ENCODE results near the gene NMNAT1.
"Not testable (repeated sequence)": the region's sequence is repeated elsewhere in the genome, so short reads cannot be mapped to it uniquely, and the experiment has no call there.

Gene NMNAT1

DNA sequence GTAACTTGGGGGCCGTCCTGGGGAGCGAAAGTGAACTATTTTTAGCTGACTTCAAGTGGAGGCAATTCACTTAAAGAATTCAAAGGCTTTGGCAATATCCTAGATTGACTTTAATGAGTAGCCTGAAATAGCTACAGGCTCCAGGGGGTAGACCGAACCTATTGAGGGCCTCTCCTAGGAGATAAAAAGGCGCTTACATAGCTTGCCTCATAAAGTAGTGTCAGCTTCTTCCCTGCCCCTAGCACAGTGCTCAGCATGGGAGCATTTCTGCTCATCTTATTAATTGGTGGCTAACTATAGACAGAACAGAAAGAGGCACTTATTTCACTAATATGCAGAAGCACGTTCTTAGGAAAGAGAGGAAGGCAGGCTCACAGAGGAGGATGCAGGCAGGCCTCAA lies 20.9 kb upstream of the NMNAT1 start:
- DNase-seq = no peak

DNA sequence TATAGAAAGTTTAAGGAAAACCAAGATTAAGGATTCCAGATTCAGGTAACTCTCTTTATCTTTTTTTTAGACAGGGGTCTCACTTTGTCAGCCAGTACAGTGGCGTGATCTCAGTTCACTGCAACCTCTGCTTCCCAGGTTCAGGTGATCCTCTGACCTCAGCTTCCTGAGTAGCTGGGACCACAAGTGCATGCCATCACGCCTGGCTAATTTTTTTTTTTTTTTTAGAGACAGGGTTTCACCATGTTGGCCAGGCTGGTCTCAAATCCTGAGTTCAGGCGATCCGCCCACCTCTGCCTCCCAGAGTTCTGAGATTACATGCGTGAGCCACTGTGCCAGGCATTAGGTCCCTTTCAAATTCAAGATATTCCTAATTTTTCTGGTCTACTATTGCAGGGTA lies 16.0 kb upstream of the NMNAT1 start:
- no peak for DNase-seq

DNA sequence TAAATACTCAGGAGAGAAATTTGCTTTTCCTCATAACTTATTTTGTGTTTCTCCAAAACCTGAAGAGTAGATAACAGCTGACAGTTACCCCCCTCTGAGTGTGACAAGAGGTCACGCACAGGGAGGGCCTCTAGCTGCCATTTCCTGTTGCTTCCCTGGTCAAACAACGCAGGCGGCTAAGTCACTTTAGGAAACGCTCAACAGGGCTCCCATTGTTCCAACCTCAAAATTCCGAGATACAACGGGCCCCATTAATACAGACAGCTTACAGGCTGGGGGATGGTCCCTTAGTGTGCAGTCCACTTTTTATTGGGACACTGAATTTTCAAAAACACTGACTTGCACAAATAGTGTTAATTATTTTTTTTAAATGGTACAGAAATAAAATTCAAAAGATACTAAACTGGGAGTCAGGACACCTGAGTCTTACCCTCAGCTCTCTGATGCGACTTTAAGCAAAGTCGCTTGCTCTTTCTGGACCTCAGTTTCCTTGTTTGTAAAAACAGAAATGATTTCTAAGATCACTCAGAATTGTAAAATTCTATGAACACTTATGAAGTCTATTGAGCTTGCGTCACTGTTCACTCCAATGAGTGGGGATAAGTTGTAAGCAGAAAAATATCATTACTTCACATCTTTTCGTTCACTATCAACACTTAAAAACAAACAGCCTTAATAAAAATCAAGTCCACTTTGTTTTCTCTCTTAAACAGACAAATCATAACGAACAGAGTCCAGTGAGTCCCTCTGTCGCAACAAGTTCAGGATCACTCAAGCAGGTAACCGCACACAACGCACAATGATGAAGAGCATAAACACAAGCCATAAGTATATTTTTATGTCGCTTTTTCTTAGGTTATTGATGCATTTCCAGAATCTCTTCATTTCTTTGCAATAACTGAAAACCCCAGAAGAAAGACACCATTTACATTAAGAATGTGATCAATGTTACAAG lies 13.6 kb upstream of the NMNAT1 start:
- DNase-seq = no peak

DNA sequence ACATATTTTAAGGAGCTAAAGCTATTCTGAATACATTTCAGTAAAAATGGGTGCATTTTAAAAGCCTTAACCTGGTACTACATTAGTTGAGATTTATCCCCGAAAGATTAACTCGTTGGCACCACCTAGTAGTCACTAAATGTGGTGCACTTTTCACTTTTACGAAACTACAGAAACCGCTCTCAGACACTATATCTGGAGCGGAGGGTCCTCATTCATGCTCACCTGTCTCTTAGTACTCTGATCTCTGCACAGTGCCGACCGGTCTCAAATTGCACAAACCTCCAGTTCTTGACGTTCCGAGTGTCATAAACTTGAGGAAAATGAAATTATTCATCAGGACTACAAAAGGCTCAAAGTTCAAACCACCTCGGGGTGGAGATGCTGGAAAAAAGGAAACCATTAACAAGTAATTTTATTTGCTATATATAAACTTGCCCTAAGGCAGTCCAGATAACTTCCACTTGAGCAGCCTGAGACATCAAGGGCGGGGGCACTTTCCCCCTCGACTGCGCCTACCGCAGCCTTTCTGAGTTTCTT lies 806 bp upstream of the NMNAT1 start:
- DNase-seq = peak in 1 of 2 experiments; percentile 58

DNA sequence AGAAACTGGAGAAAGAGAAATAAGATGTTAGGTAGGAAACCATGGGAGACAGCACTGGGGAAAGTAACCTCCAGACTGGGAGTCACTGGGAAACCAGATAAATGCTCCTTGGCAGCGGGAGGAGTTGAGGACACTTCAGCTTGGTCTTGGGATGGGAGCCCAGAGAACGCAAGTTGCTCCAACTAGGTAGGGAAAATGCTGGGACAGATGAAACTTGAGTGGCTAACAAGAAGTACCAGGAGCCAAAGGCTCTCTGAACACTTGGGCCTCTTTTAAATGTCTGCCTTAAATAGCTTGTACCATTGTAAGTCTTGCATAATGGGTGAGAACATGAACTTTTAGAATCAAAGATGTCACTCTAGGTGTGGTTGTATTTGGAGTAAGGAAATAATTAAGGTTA lies 3.0 kb downstream of the NMNAT1 start:
- DNase-seq = no peak

DNA sequence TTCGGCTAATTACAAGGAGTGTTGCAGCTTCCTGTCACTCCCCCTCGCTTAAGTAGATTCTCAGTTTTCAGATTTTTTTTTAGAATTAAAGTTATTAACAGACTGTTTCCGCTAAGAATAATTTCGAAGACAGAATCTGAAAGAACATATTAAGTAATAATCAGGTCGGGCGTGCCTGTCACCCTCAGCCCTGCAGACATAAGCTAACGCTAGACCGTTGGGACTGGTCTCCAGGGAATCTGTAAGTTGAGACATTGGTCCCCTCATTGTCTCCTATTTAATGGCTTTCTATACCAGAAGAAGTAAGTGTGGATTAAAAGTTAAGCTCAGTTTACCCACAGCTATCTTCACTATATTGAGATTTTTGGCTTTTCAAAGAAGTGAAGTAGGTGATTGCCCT lies 14.5 kb downstream of the NMNAT1 start:
- no peak for DNase-seq

DNA sequence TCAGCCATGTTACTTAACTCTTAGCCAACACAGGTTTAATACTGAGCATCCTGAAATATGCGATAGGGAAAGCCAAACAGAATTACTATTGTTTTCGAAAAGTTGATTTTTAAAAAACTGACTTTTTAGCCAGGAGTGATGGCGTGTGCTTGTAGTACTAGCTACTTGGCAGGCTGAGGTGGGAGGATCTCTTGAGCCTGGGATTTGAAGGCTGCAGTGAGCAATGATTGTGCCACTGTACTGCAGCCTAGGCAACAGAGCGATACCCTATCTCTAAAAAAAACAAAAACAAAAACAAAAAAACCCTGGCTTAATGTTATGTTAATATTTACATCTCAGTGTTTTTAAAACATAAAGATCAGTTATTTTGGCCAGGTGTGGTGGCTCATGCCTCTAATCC lies 16.7 kb downstream of the NMNAT1 start:
- DNase-seq = no peak

DNA sequence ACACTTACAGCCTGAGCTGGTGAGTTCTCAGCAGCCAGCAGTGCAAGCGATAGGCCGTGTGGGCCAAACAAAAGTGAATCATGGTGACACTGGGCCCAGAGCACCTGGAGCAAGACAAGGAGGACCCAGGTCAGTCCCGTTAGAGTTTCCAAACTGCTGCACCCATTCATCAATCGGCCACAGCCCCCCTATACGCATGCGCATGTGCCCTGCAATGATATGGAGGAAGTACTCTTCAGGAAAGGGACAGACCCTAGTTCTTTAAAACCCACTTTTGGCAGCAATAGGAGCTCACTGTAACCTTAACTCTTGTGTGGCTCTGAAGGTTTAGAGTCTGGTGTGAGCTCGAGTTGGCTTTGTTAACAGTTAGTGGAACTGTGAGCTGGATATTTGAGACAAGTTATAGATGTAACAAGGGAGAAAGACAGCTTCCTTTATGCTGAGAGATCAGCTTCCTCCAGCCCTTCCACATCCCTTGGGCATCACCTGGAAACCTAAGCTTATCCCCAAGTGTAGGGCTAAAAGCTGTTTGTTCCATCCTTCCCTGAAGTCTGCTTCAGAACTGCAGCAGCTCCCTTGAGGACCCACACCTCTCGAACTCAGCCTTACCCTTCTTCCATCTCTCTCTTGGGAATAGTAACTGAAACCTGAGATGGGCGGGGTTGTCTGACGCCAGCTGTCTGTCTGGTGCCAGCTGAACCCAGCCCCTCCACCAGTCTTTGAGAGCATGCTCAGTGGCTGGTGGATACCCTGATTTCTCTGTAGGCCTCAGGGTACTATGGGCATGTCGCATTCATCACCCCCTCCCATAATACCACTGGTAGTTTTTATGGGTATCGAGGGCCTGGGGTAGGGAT lies 17.7 kb downstream of the NMNAT1 start:
- no peak for DNase-seq

DNA sequence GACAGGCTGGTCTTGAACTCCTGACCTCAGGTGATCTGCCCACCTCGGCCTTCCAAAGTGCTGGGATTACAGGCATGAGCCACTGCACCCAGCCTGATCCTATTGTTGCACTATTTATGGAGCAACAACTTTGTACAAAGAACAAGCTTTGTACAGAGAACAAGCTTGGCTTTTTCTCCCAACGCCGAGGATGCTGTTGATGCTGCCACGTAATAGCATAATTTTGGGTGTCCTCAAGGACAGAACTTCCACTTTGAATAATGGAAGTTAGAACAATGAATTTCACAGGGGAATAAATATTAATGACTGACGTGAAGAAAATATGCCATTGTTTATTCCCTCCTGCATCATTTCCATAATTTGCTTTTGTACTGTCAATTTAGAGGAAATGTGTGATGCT lies 41.0 kb downstream of the NMNAT1 start:
- no peak for DNase-seq

DNA sequence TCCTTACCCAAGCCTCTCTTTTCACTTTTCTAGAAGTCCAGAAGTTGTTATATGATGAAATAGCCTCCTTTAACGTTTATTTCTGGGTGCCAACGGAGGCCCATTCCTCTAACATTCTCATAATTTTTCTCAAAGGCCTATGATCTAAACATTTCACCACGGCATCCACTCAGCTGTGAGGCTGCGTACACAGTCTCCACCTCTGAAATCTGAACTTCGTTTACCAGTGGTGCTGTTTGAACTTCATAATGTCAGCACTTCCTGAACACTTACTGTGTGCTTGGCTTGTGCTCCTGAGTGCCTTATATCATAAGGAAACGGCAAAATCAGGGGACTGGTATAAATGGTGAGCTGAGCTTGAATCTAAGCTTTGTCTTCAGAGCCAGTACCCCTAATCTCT lies 41.7 kb downstream of the NMNAT1 start:
- DNase-seq = no peak

DNA sequence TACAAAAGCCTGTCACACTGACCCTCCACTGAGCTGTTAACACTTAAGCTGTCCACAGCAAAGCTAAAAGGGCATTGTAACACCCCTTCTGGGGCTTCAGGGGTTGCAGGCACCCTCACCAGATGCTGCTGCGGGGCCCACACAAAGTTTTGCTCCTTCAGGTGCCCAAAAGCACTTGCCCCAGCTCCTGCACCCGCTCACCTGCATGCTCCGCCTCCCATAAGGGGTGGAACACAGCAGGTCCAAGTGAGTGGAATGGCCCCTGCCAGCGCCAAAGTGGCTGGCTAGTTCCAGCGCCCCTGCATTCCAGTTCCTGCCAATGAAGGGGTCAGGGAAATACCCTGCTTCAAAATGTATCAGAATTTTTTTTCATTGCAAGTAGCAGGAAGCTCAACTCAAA lies 46.5 kb downstream of the NMNAT1 start:
- DNase-seq = no peak

DNA sequence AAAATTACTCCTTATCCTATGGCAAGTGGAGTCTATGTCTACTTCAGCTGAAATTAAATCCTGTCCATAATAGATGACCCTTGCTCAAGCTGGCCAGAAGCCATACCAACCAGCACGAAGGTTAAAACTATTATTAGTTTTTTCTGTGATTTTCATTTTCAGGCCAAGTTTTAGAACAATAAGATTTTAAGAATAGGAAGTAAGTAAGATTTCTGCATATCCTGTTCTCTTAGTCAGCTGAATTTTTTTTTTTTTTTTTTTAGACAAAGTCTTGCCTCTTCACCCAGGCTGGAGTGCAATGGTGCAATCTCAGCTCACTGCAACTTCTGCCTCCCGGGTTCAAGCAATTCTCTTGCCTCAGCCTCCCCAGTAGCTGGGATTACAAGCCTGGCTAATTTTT lies 47.7 kb downstream of the NMNAT1 start:
- DNase-seq = no peak

DNA sequence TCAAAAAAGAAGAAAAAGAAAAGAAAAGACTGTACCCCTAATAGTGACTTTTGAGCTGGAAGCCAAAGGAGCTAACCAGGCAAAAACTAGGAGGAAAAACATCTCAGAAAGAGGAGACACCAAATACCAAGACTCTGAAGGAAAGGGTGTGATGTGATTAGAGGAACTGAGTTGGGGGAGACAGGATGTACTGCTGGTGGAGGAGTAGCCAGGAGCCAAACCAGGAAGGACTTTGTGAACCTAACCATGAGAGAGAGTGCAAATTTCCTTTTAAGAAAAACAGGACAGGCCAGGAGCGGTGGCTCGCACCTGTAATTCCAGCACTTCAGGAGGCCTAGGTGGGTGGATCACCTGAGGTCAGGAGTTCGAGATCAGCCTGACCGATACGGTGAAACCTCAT lies 49.6 kb downstream of the NMNAT1 start:
- no peak for DNase-seq

DNA sequence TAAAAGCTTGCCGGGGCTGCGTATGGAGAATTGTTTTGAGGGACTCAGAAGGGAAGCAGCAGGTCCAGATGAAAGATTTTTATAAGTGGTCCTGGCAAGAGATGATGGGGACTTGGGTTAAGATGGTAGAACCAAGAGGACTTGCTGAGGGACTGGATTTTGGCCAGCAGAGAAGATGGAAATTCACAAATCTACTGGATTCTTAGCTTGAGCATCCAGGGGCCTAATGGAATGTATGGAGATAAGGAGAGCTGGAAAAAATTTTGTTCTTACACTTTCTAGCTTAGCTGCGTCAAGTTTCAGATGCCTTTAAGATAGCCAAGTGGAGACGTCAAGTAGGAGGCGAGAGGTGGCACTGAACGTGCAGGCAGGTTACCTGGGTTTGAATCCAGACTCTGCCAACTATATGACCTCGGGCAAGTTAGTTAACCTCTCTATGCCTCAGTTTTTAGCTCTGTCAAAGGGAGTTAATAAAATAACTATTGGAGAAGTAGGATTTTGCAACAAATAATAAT lies 50.3 kb downstream of the NMNAT1 start:
- DNase-seq = no peak

DNA sequence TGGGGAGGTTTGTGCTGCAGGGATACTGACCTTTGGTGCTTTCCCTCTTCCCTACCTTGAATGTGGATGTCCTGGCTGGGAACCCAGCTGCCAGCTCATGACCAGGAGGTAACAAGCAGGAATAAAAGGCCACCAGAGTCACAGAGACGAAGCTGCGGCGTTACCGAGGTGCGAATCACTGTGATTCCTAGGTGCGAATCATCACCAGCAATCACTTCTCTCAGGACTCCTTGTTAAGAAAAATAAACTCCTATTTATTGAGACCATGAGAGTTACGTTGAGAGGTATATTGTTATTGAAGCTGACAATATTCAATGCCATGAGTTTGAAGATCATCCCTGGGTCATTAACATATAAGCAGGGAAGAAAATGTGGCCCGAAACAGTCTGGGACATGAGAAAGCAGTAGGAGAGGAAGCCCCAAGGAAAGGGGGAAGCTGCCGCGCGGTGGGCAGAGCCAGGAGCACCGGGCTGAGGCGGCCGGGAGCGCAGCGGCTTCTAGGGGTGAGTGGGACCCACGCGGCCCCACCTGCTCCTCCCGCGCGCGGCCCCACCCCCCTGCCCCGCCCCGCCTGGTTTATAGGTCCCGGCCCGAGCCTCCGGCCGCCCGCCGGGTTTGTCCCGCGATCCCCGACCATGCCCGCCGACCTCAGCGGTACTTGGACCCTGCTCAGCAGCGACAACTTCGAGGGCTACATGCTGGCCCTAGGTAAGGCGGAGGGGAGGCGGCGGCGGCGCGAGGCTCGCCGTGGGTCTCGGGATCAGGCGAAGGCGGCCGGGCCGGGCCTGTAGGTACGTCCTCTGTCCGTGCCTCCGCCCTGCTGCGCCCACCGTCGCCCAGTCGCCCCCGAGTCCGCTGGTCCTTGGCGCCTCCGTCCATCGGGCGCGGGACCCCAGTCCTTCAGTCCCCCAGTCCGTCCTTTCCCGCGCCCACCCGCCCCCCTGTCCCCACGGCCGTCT lies 53.6 kb downstream of the NMNAT1 start, which contains the start of gene RBP7:
TSS of gene RBP7 (plus strand) at position 605 of the 959 bp plus-strand sequence. CDS start at position 636, 31 bp downstream.
- DNase-seq = no peak

DNA sequence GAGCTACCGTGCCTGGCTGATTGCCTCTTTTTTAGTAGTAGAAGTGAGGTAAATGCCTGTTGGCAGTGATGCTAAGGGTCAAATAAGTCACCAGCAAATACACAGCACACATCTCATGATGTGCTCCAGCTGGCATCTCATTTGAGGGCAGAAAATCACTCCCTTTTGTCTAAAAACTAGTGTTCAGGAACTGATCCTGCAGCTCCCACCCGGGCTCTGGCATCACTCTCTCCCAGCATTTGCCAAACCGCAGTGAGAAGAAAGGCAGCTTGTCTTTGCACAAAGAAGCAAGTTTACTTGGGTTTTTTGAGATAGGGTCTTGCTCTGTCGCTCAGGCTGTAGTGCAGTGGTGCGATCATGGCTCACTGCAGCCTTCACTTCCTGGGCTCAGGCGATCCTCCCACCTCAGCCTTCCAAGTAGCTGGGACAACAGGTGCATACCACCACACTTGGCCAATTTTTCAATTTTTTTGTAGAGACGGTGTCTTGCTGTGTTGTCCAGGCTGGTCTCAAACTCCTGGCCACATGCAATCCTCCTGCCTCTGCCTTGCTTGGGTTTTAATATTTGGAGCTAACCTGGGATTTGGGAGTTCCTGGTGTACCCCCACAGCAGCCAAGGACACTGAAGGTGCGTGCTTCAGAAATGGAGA lies 57.9 kb downstream of the NMNAT1 start:
- no peak for DNase-seq

DNA sequence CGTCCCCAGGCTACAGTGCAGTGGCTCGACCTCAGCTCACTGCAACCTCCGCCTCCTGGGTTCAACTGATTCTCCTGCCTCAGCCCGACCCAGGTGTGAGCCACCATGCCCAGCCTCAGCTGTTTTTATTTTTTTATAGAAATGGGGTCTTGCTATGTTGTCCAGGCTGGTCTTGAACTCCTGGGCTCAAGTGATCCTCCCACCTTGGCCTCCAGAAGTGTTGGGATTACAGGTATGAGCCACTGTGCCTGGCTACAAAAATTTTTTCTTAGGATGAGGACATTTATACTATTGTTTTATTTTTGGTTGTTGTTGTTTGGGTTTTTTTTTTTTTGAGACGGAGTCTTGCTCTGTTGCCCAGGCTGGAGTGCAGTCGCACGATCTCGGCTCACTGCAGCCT lies 62.0 kb downstream of the NMNAT1 start:
- DNase-seq = not testable (repeated sequence)

DNA sequence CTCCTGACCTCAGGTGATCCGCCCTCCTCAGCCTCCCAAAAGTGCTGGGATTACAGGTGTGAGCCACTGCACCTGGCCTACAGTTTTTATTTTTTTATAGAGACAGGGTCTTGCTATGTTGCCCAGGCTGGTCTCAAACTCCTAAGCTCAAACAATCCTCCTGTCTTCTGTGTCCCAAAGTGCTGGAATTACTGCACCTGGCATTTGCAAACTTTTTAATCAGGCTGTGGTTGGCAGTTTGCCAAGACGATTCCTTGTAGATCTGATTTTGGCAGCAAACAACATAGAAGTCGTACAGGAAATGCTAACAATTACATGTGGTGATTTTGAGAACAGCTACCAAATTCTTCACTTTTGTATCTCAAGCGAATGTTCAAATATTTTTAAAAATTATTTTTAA lies 63.9 kb downstream of the NMNAT1 start:
- DNase-seq = no peak

DNA sequence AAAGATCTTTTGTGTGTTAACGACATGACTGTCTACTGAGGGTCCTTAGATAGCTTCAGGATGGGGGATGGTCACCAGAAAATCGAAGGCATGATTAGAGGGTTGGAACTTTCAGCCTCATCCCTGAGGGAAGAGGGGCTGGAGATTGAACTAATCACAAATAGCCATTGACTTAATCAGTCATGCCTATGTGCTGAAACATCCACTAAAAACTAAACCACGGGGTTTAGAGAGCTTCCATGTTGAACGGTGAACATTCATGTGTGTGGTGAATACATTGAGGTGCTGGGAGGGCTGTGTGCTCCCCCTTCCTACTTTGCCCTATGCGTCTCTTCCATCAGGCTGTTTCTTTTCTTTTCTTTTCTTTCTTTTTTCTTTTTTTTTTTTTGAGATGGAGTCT lies 70.7 kb downstream of the NMNAT1 start:
- DNase-seq = no peak

DNA sequence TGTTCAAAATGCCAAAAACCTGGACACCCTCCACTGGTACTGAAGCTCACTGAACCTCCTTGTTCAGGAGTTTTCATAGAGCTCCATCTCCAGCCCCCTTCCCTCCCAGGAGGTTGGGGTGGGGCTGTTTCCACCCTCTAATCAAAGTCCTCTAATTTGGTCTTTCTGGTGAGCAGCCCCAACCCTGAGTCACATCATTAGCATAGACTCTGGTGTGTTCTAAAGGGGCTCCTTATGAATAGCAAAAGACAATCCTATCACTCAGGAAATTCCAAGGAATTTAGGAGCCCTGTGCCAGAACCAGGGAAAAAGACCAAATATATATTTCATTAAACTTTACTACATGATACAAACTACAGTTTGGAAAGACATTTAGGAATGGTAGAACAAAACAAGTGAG lies 76.3 kb downstream of the NMNAT1 start:
- no peak for DNase-seq

DNA sequence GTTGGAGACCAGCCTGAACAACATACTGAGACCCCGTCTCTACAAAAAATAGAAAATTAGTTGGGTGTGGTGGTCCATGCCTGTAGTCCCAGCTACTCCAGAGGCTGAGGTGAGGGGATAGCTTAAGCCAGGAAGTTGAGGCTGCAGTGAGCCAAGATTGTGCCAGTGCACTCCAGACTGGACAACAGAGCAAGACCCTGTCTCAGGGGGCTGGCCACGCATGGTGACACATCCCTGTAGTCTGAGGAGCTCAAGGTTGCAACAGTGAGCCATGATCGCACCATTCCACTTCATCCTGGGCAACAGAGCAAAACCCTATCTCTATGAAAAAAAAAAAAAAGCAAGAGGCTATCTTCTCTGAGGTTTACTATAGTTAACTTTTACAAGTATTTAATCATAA lies 76.8 kb downstream of the NMNAT1 start:
- no peak for DNase-seq

DNA sequence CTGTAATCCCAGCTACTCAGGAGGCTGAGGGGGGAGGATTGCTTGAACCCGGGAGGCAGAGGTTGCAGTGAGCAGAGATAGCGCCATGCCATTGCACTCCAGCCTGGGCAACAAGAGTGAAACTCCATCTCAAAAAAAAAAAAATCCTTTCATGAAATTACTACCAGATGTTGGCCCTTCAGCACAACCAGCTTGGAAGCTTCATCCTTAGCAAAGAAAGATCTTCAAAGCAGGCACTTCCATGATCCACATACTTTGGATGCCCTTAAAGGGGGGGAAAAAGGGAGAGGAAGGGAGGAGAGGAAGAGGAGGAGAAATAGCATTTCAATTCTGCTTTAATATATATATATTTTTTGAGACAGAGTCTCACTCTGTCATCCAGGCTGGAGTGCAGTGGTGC lies 77.4 kb downstream of the NMNAT1 start:
- not testable (repeated sequence) for DNase-seq
